NCI-H2196 treated with DMSO at 0.1 percent for 48 hours (cell line): ENCODE data around the gene FLAD1.

Experiments used
- DNase-seq: peaks from one replicate; lab custom pipeline; 2025; ENCODE audit not compliant: unreplicated experiment; lab: John Stamatoyannopoulos, UW

FLAD1 gene

DNA sequence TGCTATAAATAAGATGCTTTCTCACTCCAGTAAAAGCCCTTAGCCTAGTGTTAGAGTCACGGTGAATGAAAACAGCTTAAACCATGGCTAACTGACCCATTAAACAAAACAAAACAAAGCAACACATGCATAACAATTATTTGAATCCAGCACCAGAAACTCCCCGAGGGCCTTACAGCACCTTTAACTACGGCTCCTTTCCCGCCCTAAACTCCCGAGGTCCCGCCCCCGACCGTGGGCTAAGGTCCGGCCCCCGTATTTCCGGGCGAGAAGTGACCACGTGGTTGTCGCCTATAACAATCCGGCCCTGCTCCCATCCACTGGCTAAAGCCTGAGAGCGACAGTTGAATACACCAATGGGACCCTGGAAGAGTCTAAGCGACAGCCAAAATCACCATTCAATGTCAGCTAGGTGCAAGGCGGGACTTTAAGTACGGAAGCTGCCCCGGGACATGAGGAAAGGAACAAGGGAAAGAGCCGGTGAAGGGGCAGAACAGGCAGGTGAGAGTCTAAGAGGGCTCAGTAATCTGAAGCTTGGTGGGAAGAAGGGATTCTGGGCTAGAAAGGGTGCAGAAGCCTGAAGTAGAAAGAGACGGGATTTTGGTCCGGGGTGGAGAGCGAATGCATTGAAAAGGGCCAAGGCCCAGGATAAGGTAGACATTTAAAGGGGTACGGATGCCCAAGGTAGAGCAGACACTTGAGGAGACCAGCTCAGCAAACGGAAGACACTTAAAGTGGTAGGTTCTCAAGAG is at the start of gene FLAD1:
Gene FLAD1, plus strand, starts transcription at position 448 of the 752 bp plus-strand sequence. CDS start 351 bp downstream, outside the sequence.
- DNase-seq: peak; percentile 99

- DNase-seq: no peak
These were observed 48.7 kb upstream of the FLAD1 start for GRCh38 chr1:154934358-154934948.

DNA sequence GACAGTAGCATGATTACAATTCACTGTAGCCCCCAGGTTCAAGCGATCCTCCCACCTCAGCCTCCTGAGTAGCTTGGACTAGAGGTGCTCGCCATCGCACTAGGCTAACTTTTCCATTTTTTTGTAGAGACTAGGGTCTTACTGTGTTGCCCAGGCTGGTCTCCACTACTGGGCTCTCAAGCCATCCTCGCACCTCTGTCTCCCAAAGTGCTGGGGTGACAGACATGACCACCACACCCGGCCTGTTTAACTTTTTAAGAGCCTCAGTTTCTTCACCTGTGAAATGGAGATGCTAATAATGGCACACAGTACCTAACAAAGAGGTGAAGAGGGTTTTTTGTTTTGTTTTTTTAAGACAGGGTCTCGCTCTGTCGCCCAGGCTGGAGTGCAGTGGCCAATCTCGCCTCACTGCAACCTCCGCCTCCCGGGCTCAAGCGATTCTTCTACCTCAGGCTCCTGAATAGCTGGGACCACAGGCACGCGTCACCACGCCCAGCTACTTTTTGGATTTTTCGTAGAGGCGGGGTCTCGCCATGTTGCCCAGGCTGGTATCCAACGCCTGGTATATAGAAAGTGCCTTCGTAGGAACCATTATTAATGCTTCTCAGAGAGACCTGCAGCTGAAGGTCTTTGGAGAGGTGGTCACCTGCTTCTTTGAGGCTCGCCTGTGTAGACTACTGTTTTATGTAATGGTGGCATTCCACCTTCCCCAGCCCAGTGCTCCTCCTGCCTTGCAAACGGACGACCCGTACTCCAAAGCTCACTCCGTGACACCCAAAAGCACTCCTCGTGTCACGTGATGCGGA is 47.2 kb upstream of the FLAD1 start:
- DNase-seq: no peak

DNA sequence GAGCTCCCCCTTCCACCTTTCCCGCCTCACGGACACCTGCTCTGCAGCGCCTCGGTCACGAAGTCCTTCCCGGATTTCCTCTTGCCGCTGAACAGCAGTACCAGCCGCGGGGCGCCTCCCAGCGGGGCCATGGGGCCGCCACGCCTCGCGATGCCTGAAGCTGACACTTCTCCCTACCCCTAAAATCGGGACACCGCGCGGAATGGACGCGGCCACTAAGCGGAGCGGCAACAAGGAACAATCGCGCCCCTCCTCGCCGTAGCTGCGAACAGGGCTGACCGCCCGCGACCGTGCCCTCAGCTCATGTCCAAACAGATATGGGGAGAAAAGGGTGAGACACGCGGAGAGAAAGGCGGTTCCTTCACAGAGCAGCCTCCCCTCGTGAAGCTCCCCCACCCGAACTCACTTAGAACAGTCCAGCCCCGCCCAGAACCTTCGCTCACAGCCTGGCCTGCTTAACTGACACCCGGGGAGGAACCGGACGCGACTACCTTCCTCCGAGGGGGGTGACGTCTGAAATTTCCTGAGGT is 46.5 kb upstream of the FLAD1 start, which contains the start of gene PMVK:
Gene PMVK, minus strand, starts transcription at position 165 of the 530 bp plus-strand sequence. Its CDS starts 34 bp downstream, at position 131.
- peak; percentile 97 for DNase-seq

DNA sequence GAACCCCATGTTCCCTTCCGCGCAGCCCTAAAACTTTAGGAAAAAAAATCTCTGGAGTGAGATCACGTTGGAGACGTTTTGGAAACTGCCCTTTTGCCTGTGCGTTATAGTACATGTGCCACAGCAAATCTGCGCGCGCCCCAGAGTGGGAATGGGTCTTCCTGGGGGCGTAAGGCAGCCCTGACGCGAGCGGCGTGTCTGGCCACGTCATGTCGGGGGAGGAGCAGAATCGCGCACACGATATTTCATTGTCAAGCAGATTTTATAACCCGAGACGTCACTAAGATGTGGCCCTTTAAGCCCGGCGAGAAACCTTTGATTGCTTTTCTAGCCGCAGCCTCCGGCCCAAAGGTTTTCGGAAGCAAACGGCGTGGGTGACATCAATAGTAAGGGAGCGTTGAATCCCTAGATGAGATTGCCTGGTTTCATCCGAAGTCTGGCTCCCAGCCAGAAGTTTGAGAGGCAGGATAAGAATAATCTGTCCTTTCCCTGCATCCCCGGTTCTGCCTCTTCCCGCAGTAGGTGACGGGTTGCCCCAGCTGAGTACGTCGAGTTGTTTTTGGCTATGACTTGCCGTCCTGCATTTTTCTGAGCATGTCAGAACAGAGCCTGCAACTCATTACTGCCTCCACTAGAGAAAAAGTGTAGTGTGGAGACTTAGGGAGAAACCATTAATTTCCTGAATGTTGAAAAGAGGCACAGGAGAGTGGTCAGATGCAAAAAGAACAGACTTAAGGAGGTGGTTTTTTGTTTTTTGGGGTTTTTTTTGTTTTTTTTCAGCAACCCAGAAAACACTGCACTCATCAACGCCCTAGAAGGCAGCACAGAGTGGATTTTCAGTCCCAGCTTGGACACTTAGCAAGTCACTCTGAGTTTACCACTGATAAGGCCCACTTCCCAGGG is 45.8 kb upstream of the FLAD1 start:
- DNase-seq: peak; percentile 76

DNA sequence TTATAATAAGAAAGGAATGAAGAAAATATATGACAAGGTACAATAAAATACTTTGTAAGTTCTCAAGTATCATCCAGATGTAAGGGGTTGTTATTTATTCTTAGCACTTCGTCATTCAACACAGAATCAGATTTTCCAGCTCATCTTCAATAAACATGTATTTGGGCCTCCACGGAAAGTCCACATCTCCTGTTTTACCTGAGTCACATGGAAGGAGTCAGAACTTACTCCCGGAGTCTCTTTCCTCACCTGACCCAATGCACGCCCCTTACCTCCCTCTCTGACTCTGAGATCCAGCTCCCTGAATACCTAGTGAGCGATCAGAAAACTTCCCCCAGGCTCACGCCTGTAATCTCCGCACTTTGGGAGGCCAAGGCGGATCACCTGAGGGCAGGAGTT is 45.2 kb upstream of the FLAD1 start:
- no peak for DNase-seq

DNA sequence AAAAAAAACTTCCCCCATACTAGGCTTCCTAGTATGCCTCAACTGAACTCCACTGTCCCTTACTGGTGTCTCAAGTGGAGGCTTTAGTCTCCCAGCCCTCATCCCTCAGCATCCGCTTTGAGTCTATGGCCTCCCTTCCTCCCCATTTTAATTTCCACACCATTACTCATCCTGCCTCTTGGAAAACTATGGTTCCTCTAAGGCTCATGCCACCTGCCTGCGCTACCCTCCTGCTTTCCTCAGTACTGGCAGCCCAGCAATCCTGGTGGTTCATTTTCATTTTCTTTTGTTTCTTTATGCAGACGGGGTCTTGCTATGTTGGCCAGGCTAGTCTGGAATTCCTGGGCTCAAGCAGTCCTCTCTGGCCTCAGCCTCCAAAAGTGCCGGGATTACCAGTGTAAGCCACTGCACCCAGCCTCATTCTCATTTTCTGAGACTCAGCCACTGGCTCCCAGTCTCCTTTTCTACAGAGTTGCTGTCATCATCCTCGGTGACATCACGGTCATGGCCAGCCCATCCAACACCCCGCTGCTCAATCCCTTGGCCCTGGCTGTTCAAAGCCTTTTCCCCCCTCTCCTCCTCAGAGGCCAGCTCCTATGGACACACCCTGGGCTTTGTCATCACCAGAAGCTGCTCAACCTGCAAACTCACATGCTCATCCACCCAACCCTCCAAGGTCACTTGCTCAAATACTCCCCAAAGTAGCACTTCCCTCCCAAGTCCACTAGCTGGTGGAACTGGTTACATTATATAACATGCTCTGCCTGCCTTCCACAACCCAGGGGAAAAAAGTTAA is 44.3 kb upstream of the FLAD1 start:
- no peak for DNase-seq

DNA sequence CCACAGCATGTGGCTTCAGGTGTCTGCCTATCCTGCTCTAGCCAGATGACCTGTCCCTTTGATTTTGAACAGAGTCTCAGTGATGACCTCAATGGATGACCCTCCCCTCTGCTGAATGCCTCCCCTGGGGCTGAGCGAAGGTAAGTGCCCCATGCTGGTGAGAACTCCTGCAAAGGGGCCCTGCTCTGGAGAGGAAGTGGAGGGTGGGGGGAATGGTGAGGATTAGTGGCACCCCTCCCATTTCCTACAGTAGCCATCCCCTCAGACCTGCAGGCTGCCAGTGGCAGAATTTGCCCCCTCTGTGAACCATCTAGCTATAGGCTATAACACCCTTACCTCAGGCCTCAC is 43.0 kb upstream of the FLAD1 start:
- no peak for DNase-seq

- no peak for DNase-seq
These were observed 42.4 kb upstream of the FLAD1 start for GRCh38 chr1:154940651-154941194.

DNA sequence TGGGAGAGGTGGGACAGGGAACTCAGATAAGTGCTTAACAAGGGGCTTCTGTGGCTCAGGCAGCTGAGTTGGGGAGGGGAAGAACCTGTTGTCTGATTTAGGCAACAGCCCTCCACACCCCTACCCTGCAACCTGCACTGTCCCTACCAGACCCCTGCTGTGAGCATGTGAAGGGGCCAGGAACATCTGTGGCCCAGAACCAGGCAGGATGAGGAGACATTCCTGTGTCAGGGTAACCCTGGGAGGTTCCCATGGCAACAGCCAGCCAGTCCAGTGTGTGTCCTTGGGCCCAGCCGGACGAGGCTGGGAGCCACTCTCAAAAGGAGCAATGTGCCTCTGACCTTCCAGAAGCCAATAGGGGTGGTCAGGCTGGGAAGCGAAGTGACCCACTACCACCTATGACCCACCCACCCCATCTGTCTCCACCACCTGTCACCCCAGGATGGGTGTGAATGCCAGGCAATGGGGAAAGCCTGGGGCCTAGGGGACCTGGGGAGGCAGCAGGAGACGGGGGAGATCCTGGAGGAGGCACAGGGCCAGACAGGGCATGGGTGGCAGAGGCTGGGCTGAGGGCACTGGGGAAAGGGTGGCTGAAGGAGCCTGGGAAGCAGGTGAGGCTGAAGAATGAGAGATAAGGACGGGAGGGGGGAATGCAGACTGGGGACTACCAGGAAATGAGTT is 41.7 kb upstream of the FLAD1 start:
- DNase-seq: no peak

- peak; percentile 32 for DNase-seq
These were observed 39.3 kb upstream of the FLAD1 start for GRCh38 chr1:154943649-154944400.

DNA sequence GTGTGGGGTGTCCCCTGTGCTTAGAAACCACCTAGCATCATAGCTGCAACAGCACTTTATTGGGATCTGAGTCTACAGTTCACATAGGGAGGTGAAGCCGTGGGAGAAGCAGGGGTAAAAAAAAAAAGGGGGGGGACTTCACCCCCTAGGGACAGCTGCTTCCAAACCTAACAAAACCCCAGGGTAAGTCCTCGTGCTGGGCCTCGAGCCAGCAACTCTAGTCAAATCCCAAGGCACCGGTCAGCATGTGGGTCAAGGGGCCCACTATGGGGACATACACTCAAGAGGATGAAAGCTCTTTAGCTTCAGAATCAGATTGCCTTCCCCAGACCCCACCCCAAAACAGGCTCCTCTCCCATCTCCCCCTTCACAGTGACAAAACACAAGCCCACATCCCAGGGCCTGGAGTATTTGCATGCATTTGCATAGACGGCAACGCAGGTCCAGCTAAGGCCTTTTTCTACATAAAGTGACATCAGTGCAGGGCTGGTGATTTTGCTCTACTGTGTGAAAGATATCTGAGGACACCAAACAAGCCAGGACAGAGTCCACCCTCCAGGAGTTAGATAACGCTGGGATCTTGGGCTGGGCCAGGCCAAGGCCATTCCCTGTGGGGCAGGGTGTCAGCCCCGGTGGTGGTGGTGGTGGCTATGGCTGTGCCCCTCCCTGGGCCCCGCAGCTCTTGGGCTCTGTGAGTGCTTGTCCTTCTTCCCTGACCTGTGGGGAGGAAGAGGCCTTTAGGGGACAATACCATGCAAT is 38.6 kb upstream of the FLAD1 start:
- no peak for DNase-seq

DNA sequence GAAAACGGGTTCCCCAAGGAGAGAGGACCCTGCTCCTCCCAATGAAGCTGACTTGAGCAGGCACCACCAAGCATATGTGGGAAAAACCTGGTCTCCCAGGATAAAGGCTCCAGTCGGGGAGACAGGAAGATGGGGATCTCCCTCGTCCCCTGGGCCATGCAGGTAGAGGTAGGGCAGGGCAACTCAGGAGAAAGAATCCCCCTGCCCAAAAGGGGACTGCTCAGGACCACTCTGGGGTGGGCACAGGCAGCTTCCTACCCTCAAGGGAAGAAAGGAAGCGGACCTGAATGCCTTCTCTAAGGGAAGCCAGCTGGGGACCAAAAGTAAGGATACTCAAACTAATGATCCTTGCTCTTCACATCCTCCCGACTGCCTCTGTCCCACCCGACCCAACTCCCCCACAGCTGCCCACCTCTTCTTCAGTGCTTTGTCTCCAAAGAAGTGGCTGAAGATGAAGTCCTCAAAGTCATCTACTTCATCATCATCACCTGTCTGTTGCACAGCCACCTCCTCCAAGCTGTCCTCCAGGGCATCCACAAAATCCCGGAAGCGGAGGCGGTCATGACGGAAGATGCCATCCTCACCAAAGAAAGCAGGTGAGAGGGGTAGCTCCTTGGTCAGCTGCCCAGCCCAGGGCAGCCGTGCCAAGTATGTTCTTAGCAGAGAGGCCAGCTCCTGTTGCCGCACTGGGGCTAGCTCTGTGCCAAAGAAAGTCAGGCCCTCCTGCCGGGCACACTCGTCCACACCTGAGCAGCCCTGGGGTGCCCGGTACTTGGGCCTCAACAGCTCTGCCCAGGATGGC is 37.8 kb upstream of the FLAD1 start:
- no peak for DNase-seq

DNA sequence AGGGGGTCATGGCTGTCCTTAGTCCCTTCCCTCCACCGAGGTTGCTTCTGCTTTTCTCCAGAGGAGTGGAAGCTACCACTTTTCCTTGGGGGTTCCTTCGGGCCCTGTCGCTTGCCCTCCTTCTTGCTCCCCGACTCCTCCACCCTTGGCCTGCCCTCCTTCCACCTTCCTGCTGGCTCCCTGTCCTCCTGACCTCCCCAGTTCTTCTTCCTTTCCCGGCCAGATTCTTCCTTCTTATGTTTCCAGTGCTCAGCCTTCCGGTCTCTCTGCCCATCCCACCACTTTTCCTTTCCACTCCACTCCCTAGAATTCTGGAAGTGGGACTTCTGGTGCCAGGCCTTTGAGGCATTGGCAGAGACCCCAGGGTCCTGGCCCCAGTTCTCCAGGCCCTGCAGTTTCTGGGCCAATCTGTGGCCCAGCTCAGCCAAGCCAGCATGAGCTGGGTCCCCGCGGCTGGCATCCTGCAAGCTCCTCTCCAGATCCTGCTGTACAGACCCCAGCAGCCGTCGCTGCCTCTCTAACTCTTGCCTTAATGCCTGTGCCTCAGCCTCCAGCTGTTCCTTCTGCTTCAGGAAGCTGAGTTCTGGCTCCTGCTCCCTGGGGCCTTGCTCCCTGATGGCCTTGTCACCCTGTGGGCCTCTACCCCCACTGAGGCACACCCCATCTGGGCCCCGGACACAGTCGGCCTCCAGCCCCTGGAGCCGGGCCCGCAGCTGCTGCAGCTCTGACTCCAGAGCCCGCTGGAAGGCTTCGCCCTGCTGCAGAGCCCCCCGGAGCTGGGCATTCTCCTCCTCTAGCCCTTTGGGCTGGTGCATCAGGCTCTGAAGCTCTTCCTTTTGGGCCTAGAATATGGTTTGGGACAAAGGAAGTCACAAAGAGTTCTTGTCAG is 36.9 kb upstream of the FLAD1 start:
- DNase-seq: no peak

- no peak for DNase-seq
These were observed 35.1 kb upstream of the FLAD1 start for GRCh38 chr1:154948079-154948478.
